A673 (cell line): ENCODE results near the gene NPIPA1. TPM values are rescaled to one million over a fixed set of nuclear protein-coding genes. Genes with fewer than 3 reads are reported as not detected.
"Not testable (repeated sequence)": the region's sequence is repeated elsewhere in the genome, so short reads cannot be mapped to it uniquely, and the experiment has no call there.

Experiments
- BruUV-seq: library from RNA; stranded (reverse); fragments of 400-500 nt; replicated peaks from 2 replicates; lab custom pipeline; 2021; lab: Mats Ljungman, UMichigan
- CTCF ChIA-PET: fragments of 300-600 bp; sonication (Branson Sonifier 250); formaldehyde crosslinking; loops from one replicate; lab custom pipeline; 2022; ENCODE audit warnings: antibody characterized with exemption; lab: Charles Lee
- POLR2A ChIA-PET: fragments of 300-600 bp; sonication (Branson Sonifier 250); formaldehyde crosslinking; loops from one replicate; lab custom pipeline; 2022; ENCODE audit warnings: antibody characterized with exemption; ENCODE audit not compliant: low non-redundant PET; lab: Charles Lee
- DNase-seq: peaks from one replicate; pipeline ENCODE4 v3.0.0-alpha.2; 2015; ENCODE audit warnings: low spot score
- H3K27ac ChIP-seq: fragments of 200-600 bp; sonication (generic); 2 replicates; pipeline ENCODE4 v1.5.1; 2016; ENCODE audit warnings: mixed run types, low read depth, mild to moderate bottlenecking, mixed read lengths, antibody characterized with exemption, low read length; ENCODE audit not compliant: poor library complexity, severe bottlenecking
- H3K27me3 ChIP-seq: fragments of 200-600 bp; sonication (generic); replicated peaks from 2 replicates; pipeline ENCODE4 v1.6.1; 2017; ENCODE audit warnings: mixed run types, low read depth, mild to moderate bottlenecking, mixed read lengths, antibody characterized with exemption, low read length; ENCODE audit not compliant: insufficient read depth, poor library complexity
- H3K36me3 ChIP-seq: fragments of 200-600 bp; sonication (generic); 2 replicates; pipeline ENCODE4 v1.6.1; 2016; ENCODE audit warnings: mixed run types, mild to moderate bottlenecking, mixed read lengths, antibody characterized with exemption, low read length; ENCODE audit not compliant: insufficient read depth, poor library complexity, severe bottlenecking
- H3K4me1 ChIP-seq: fragments of 200-600 bp; sonication (generic); 2 replicates; pipeline ENCODE4 v1.6.1; 2017; ENCODE audit warnings: mixed run types, mild to moderate bottlenecking, mixed read lengths, antibody characterized with exemption, low read length; ENCODE audit not compliant: insufficient read depth, poor library complexity, severe bottlenecking
- H3K4me3 ChIP-seq: fragments of 200-600 bp; sonication (generic); 2 replicates; pipeline ENCODE4 v1.5.1; 2016; ENCODE audit warnings: low read depth, mixed run types, mild to moderate bottlenecking, mixed read lengths, low read length; ENCODE audit not compliant: poor library complexity, severe bottlenecking
- H3K9me3 ChIP-seq: fragments of 200-600 bp; sonication (generic); 2 replicates; pipeline ENCODE4 v1.6.1; 2016; ENCODE audit warnings: mixed run types, low read depth, mild to moderate bottlenecking, mixed read lengths, antibody characterized with exemption, low read length; ENCODE audit not compliant: poor library complexity, severe bottlenecking
- intact Hi-C: fragments of 100-400 bp; cut with micrococcal nuclease; formaldehyde crosslinking; loops from one replicate; pipeline ENCODE4 v1.10.0; 2022; ENCODE audit not compliant: unreplicated experiment
- total RNA-seq: library from RNA; stranded (reverse); gene quantifications from 2 replicates; pipeline ENCODE4 v1.2.3, GENCODE V29; 2021

NPIPA1 gene
- total RNA-seq, 1 experiment from 2014 or later: 161 TPM

GRCh38 chr16:14975418-14976194 lies 38.4 kb downstream of the NPIPA1 start:
- DNase-seq, H3K27me3 ChIP-seq, H3K9me3 ChIP-seq, POLR2A ChIA-PET, BruUV-seq, H3K36me3 ChIP-seq, intact Hi-C loops, CTCF ChIA-PET: not testable (repeated sequence)
- Histone ChIP-seq H3K27ac (peak overlapping the region; percentile 92), H3K4me3 (peak overlapping the region; percentile 68), H3K4me1 (peaks cover 16% of the 10 kb centered on the region)

GRCh38 chr16:14976971-14977736 lies 39.9 kb downstream of the NPIPA1 start:
- BruUV-seq, H3K4me3 ChIP-seq: not testable (repeated sequence)

GRCh38 chr16:14978281-14978680 lies 41.0 kb downstream of the NPIPA1 start:
- Histone ChIP-seq H3K4me1 (peaks cover 16% of the 10 kb centered on the region), H3K27ac (peak overlapping the region; percentile 41)
- H3K4me3 ChIP-seq, H3K9me3 ChIP-seq, DNase-seq, POLR2A ChIA-PET, intact Hi-C loops, CTCF ChIA-PET, H3K27me3 ChIP-seq, BruUV-seq, H3K36me3 ChIP-seq: not testable (repeated sequence)

More at GRCh38 chr16:14976971-14977736, 39.9 kb downstream of the NPIPA1 start:
- DNase-seq, intact Hi-C loops, H3K27ac ChIP-seq, POLR2A ChIA-PET, CTCF ChIA-PET, H3K36me3 ChIP-seq, H3K9me3 ChIP-seq, H3K27me3 ChIP-seq: not testable (repeated sequence)
- peaks cover 16% of the 10 kb centered on the region for H3K4me1 ChIP-seq

GRCh38 chr16:14978908-14979307 lies 41.7 kb downstream of the NPIPA1 start:
- POLR2A ChIA-PET, intact Hi-C loops, H3K36me3 ChIP-seq, DNase-seq, CTCF ChIA-PET, BruUV-seq, H3K27me3 ChIP-seq, H3K9me3 ChIP-seq, H3K4me3 ChIP-seq: not testable (repeated sequence)
- peaks cover 16% of the 10 kb centered on the region for H3K4me1 ChIP-seq
- H3K27ac ChIP-seq: peak overlapping the region; percentile 41

GRCh38 chr16:14981234-14981633 lies 44.0 kb downstream of the NPIPA1 start:
- H3K36me3 ChIP-seq, intact Hi-C loops, H3K4me3 ChIP-seq, H3K27ac ChIP-seq, CTCF ChIA-PET, H3K9me3 ChIP-seq, DNase-seq, H3K27me3 ChIP-seq, BruUV-seq: not testable (repeated sequence)
- peaks cover 14% of the 10 kb centered on the region for H3K4me1 ChIP-seq
- POLR2A ChIA-PET: interaction anchor here (0.6 kb wide), 1 partner anchor 912 kb away, joined by 3 read pairs; no protein-coding TSS in a partner anchor

GRCh38 chr16:14982521-14982920 lies 45.3 kb downstream of the NPIPA1 start:
- DNase-seq, POLR2A ChIA-PET, BruUV-seq, CTCF ChIA-PET, H3K4me1 ChIP-seq, H3K9me3 ChIP-seq, H3K4me3 ChIP-seq, H3K27me3 ChIP-seq, H3K36me3 ChIP-seq, H3K27ac ChIP-seq, intact Hi-C loops: not testable (repeated sequence)

GRCh38 chr16:14988092-14988491 lies 50.8 kb downstream of the NPIPA1 start:
- CTCF ChIA-PET, H3K36me3 ChIP-seq, H3K4me3 ChIP-seq, DNase-seq, H3K4me1 ChIP-seq, intact Hi-C loops, H3K27ac ChIP-seq, H3K27me3 ChIP-seq, H3K9me3 ChIP-seq, BruUV-seq: not testable (repeated sequence)
- POLR2A ChIA-PET: interaction anchor here (0.6 kb wide), 1 partner anchor 755 kb away, joined by 8 read pairs; no protein-coding TSS in a partner anchor
